Liver (tissue), 3 donors: ENCODE data around the gene NAV2.

Experiments used
- EGR1 ChIP-seq, 2 donors: IDR thresholded peaks; 2 replicates each; pipeline ENCODE4 v1.6.1; 2016 to 2018; ENCODE audit warnings: antibody characterized with exemption in 2 of 2, low read depth in 2 of 2
- FOXA1 ChIP-seq: IDR thresholded peaks from 2 replicates; pipeline ENCODE4 v1.6.1; 2016; ENCODE audit warnings: antibody characterized with exemption
- TF ChIP-seq, protein P1 (sequence below): IDR thresholded peaks from 2 replicates; pipeline ENCODE4 v1.6.1; 2016; ENCODE audit warnings: antibody characterized with exemption, mild to moderate bottlenecking
- TF ChIP-seq, protein P2 (sequence below): fragments of 150-350 bp; IDR thresholded peaks from 2 replicates; pipeline ENCODE4 v1.5.1; 2017; ENCODE audit warnings: improper control_type of control experiment, low read depth, low read length; ENCODE audit not compliant: missing input control
- TF ChIP-seq, protein P3 (sequence below): IDR thresholded peaks from 2 replicates; pipeline ENCODE4 v1.6.1; 2016; ENCODE audit warnings: antibody characterized with exemption
- donor health status: healthy.
- donor health status: healthy.

DNA sequence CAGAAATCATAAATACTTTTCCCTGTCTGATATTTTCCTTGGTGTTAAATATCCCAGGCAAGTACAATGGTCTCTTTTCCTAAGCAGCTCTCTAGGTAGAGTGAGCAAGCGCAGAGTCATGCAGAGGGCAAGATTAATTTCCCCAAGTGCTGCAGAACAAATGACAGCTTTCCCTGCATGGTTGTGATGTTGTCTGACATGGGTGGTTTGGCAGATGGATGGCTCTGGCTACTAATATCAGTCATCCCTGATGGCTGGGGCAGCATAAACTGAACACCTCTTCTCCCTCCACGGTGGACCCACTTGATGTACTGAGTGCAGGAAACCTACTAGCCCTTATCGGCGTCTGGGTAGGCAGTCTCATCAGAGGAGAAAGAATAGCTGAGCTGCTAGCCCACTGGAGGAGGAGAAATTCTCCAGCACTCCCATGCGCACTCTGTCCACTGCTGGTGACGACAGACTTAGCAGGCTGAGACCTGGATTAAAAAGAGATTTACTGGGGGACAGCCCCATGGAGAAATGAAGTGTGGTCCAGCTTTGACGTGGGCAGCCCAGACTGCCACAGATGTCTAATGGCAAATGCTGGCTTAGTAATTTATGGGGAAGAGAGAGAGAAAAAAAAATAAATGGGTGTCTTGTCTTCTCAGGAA is 244.8 kb downstream of the NAV2 start:
- TF ChIP-seq, protein P1, sequence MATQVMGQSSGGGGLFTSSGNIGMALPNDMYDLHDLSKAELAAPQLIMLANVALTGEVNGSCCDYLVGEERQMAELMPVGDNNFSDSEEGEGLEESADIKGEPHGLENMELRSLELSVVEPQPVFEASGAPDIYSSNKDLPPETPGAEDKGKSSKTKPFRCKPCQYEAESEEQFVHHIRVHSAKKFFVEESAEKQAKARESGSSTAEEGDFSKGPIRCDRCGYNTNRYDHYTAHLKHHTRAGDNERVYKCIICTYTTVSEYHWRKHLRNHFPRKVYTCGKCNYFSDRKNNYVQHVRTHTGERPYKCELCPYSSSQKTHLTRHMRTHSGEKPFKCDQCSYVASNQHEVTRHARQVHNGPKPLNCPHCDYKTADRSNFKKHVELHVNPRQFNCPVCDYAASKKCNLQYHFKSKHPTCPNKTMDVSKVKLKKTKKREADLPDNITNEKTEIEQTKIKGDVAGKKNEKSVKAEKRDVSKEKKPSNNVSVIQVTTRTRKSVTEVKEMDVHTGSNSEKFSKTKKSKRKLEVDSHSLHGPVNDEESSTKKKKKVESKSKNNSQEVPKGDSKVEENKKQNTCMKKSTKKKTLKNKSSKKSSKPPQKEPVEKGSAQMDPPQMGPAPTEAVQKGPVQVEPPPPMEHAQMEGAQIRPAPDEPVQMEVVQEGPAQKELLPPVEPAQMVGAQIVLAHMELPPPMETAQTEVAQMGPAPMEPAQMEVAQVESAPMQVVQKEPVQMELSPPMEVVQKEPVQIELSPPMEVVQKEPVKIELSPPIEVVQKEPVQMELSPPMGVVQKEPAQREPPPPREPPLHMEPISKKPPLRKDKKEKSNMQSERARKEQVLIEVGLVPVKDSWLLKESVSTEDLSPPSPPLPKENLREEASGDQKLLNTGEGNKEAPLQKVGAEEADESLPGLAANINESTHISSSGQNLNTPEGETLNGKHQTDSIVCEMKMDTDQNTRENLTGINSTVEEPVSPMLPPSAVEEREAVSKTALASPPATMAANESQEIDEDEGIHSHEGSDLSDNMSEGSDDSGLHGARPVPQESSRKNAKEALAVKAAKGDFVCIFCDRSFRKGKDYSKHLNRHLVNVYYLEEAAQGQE = no peak
- TF ChIP-seq EGR1 (IDR thresholded peaks at IDR 0.05; ENCODE audit: low read depth in 2 of 2) (no peak), FOXA1 (no peak)
- TF ChIP-seq, protein P2, sequence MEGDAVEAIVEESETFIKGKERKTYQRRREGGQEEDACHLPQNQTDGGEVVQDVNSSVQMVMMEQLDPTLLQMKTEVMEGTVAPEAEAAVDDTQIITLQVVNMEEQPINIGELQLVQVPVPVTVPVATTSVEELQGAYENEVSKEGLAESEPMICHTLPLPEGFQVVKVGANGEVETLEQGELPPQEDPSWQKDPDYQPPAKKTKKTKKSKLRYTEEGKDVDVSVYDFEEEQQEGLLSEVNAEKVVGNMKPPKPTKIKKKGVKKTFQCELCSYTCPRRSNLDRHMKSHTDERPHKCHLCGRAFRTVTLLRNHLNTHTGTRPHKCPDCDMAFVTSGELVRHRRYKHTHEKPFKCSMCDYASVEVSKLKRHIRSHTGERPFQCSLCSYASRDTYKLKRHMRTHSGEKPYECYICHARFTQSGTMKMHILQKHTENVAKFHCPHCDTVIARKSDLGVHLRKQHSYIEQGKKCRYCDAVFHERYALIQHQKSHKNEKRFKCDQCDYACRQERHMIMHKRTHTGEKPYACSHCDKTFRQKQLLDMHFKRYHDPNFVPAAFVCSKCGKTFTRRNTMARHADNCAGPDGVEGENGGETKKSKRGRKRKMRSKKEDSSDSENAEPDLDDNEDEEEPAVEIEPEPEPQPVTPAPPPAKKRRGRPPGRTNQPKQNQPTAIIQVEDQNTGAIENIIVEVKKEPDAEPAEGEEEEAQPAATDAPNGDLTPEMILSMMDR = no peak
- TF ChIP-seq, protein P3, sequence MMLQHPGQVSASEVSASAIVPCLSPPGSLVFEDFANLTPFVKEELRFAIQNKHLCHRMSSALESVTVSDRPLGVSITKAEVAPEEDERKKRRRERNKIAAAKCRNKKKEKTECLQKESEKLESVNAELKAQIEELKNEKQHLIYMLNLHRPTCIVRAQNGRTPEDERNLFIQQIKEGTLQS = no peak
